Ectodermal cell (in vitro differentiated cells): ENCODE results near the gene PEAK1.

Experiments used
- H3K27ac ChIP-seq: 2 replicates; pipeline ENCODE4 v1.7.0; 2013; ENCODE audit warnings: mild to moderate bottlenecking, low read depth, low read length; ENCODE audit not compliant: insufficient read depth, poor library complexity, severe bottlenecking
- H3K27me3 ChIP-seq: 2 replicates; pipeline ENCODE4 v1.7.0; 2013; ENCODE audit warnings: mild to moderate bottlenecking, low read length; ENCODE audit not compliant: insufficient read depth, control insufficient read depth, poor library complexity, severe bottlenecking
- H3K36me3 ChIP-seq: one replicate; pipeline ENCODE4 v1.7.0; 2013; ENCODE audit warnings: low read length; ENCODE audit not compliant: control insufficient read depth, insufficient read depth
- H3K4me1 ChIP-seq: one replicate; pipeline ENCODE4 v1.7.0; 2013; ENCODE audit warnings: low read length; ENCODE audit not compliant: control insufficient read depth, insufficient read depth
- H3K4me3 ChIP-seq: 2 replicates; pipeline ENCODE4 v1.7.0; 2013; ENCODE audit warnings: low read depth, low read length, control low read depth; ENCODE audit not compliant: insufficient read depth
- H3K9me3 ChIP-seq: 2 replicates; pipeline ENCODE4 v1.7.0; 2013; ENCODE audit warnings: mild to moderate bottlenecking, low read length, moderate library complexity; ENCODE audit not compliant: control insufficient read depth
- WGBS, 2 experiments: methylation state at CpG; one replicate each; pipeline ENCODE4 v1.1.7; 2013; ENCODE audit warnings: missing lambda C conversion rate in 2 of 2; 5-methylcytosine and 5-hydroxymethylcytosine counted together

Gene PEAK1

DNA sequence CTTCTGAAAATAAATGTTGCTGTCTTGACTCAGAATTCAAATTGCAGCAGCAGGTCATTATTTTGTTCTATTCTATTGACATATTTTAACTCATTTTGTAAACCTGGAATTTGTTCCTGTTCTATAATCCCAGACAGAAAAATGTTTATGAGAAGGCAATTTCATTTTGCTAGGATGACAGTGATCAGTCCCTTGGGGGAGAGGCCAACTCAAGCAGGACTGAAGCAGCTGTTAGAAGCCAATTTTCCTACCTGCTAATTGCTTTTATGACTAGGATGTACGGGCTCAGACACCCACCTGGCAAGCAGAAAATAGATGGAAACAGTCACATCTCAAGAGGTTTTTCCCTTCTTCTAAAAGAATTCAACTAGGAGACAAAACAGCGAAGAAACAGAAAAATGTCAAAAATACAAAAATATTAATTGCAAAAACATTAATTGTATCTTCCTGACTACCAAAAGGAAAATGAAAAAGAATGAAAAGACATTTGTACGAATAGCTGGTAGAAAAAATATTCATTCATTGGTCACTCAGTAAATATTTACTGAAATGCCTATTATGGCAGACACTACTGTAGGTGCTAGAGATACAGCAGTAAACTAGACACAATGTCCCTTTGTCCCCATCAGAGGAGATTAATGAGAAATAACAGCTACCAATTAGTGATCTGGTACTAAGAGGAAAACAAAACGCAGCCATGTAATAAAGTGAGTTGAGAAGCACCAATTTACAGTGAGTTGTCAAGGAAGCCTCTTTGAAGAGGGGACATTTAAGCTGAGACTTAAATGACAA is 73.5 kb downstream of the PEAK1 start:
- H3K36me3 ChIP-seq: no peaks in the 10 kb centered on the region
- H3K27me3 ChIP-seq: no peaks in the 10 kb centered on the region
- no peak overlapping the region for H3K27ac ChIP-seq
- H3K9me3 ChIP-seq: no peaks in the 10 kb centered on the region
- H3K4me1 ChIP-seq: no peaks in the 10 kb centered on the region
- no peak overlapping the region for H3K4me3 ChIP-seq
- WGBS, 2 experiments: 90 to 97% methylated on average over 2 to 3 of the region's 4 CpGs

DNA sequence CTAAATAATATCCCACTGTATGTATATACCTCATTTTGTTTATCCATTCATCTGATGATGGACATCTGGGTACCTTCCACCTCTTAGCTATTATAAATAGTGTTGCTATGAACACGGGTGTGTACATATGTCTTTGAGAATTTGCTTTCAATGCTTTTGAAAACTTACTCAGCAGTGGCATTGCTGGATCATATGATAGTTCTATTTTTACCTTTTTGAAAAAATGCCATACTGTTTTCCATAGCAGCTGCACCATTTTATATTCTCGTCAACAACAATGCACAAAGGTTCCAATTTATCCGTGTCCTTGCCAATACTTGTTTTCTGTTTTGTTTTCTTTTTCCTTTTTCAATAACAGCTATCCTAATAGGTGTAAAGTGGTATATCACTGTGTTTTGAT is 77.1 kb downstream of the PEAK1 start:
- no peaks in the 10 kb centered on the region for H3K36me3 ChIP-seq
- no peaks in the 10 kb centered on the region for H3K27me3 ChIP-seq
- no peak overlapping the region for H3K27ac ChIP-seq
- H3K4me3 ChIP-seq: no peak overlapping the region
- 95 to 100% methylated on average over 3 of the region's 3 CpGs for WGBS, 2 experiments
- H3K9me3 ChIP-seq: no peaks in the 10 kb centered on the region
- H3K4me1 ChIP-seq: no peaks in the 10 kb centered on the region

- no peaks in the 10 kb centered on the region for H3K4me1 ChIP-seq
- H3K9me3 ChIP-seq: no peaks in the 10 kb centered on the region
- no peaks in the 10 kb centered on the region for H3K27me3 ChIP-seq
- no peak overlapping the region for H3K4me3 ChIP-seq
- no peak overlapping the region for H3K27ac ChIP-seq
- WGBS, 2 experiments: 97 to 100% methylated on average over 2 to 3 of the region's 3 CpGs
- no peaks in the 10 kb centered on the region for H3K36me3 ChIP-seq
Observed at GRCh38 chr15:77340245-77340644, 79.7 kb downstream of the PEAK1 start.

- Histone ChIP-seq H3K27me3 (no peaks in the 10 kb centered on the region), H3K9me3 (no peaks in the 10 kb centered on the region), H3K4me1 (no peaks in the 10 kb centered on the region), H3K27ac (no peak overlapping the region), H3K4me3 (no peak overlapping the region), H3K36me3 (no peaks in the 10 kb centered on the region)
- WGBS, 2 experiments: 81 to 92% methylated on average over 1 to 2 of the region's 2 CpGs
Observed at GRCh38 chr15:77336006-77336405, 83.9 kb downstream of the PEAK1 start.

GRCh38 chr15:77335298-77335697 is 84.6 kb downstream of the PEAK1 start:
- H3K4me3 ChIP-seq: no peak overlapping the region
- H3K27me3 ChIP-seq: no peaks in the 10 kb centered on the region
- 90 to 93% methylated on average over 4 of the region's 4 CpGs for whole genome bisulfite sequencing, 2 experiments
- no peaks in the 10 kb centered on the region for H3K4me1 ChIP-seq
- H3K27ac ChIP-seq: no peak overlapping the region
- no peaks in the 10 kb centered on the region for H3K9me3 ChIP-seq
- no peaks in the 10 kb centered on the region for H3K36me3 ChIP-seq

DNA sequence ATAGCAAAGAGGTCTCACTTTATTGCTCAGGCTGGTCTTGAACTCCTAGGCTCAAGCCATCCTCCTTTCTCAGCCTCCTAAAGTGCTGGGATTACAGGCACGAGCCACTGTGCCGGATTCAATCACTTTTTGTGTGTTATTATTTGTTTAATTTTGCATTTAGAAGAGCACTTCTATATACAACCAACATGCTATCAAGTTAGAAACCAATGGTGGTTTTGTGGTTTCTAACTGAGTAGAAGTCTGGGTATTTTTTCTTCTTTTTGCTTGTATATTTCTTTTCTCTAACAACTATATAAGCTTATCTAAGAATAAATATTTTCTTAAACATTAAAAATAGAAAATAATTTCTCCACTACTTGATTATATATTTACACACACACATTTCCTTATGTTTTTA is 86.7 kb downstream of the PEAK1 start:
- H3K27ac ChIP-seq: no peak overlapping the region
- H3K4me1 ChIP-seq: no peaks in the 10 kb centered on the region
- no peaks in the 10 kb centered on the region for H3K9me3 ChIP-seq
- WGBS, 2 experiments: no CpG with 5 or more reads among the region's 2 CpGs
- no peaks in the 10 kb centered on the region for H3K36me3 ChIP-seq
- H3K27me3 ChIP-seq: no peaks in the 10 kb centered on the region
- no peak overlapping the region for H3K4me3 ChIP-seq

DNA sequence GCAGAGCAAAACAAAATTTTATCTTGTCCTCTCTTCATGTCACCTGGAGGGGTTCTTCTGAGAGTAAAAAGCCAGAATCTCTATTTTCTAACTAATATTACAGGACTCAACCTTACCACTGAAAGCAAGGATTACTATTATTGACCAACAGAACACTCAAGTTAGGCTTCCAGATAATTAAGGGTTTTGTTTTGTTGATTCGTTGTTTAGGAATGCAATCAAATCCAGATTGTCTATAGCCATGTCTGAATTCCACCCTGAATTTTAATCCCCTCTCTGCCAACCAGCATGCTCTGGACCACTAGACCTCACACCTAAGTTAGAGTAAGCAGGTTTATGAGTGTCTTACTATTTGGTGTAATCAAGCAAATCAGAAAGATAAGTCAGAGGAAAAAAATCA is 90.7 kb downstream of the PEAK1 start:
- no peaks in the 10 kb centered on the region for H3K9me3 ChIP-seq
- no peaks in the 10 kb centered on the region for H3K27me3 ChIP-seq
- WGBS, 2 experiments: 100% methylated on average over 1 of the region's 1 CpG; no CpG with 5 or more reads in 1 of the 2 experiments
- H3K27ac ChIP-seq: no peak overlapping the region
- H3K4me3 ChIP-seq: no peak overlapping the region
- H3K36me3 ChIP-seq: no peaks in the 10 kb centered on the region
- H3K4me1 ChIP-seq: no peaks in the 10 kb centered on the region

DNA sequence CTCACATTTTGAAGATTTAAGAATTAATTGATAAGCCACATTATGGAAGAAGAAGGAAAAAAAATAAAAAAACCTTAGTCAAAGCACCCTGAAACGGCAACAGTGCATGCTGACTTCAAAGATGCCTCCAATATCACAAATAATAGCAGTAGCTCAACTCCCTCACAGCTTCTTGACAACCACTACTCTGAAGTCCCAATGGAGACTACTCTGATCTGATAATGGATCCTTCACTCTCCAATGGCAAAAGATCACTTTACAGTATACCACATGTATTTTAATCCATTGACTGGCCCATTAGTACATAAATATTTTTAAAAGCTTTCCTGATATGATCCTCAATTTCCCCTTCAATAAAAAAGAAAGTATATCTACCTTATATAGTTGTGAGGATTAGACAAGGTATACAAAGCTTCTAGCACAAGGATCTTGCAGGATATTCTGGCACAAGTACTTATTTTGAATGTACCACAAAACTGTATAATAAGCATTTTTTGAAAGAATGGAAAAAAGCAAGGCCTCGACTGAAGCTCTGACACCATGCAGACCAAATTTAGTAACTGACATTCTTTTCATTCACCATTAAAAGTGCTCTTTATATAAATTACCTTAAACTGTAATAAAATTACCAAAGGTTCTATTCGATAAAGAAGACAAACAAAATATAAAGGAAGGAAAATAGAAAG is 91.9 kb downstream of the PEAK1 start:
- H3K4me3 ChIP-seq: no peak overlapping the region
- no peaks in the 10 kb centered on the region for H3K9me3 ChIP-seq
- no peaks in the 10 kb centered on the region for H3K36me3 ChIP-seq
- H3K27me3 ChIP-seq: no peaks in the 10 kb centered on the region
- no peak overlapping the region for H3K27ac ChIP-seq
- H3K4me1 ChIP-seq: no peaks in the 10 kb centered on the region
- 76 to 96% methylated on average over 1 to 2 of the region's 3 CpGs for WGBS, 2 experiments

GRCh38 chr15:77327168-77327567 is 92.7 kb downstream of the PEAK1 start:
- H3K27me3 ChIP-seq: no peaks in the 10 kb centered on the region
- 100% methylated on average over 1 of the region's 2 CpGs for WGBS, 2 experiments
- no peak overlapping the region for H3K4me3 ChIP-seq
- H3K27ac ChIP-seq: no peak overlapping the region
- H3K4me1 ChIP-seq: no peaks in the 10 kb centered on the region
- no peaks in the 10 kb centered on the region for H3K36me3 ChIP-seq
- H3K9me3 ChIP-seq: no peaks in the 10 kb centered on the region

DNA sequence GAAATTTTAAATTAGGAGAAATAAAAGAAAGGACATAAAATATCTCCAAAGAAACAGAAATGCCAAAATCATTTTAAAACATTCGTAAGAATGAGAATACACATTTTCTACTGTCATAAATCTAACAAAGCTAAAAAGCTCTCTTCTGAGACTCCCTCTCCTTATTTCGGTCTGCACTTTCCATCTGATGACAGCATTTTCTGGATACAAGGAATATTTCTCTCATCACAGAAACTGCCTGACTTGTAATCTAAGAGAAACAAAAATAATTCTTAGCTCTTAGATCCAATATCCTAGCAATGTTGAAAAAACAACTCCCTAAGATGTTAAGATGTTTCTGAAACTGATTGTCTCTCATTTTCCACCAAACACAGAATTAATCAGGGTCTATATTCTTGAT is 93.5 kb downstream of the PEAK1 start:
- H3K27me3 ChIP-seq: no peaks in the 10 kb centered on the region
- H3K36me3 ChIP-seq: no peaks in the 10 kb centered on the region
- no peak overlapping the region for H3K4me3 ChIP-seq
- H3K4me1 ChIP-seq: no peaks in the 10 kb centered on the region
- no peaks in the 10 kb centered on the region for H3K9me3 ChIP-seq
- no peak overlapping the region for H3K27ac ChIP-seq
- 92 to 93% methylated on average over 2 of the region's 2 CpGs for WGBS, 2 experiments
